Tibial nerve (tissue), 4 donors: ENCODE data around the gene ZNF552.

Experiments
- EP300 ChIP-seq, 2 donors: sonication (generic); formaldehyde crosslinking; IDR thresholded peaks; one replicate each; pipeline ENCODE4 v1.6.1; 2017; ENCODE audit warnings: antibody characterized with exemption in 2 of 2, mild to moderate bottlenecking in 1 of 2
- POLR2A ChIP-seq, 2 donors: fragments of 450-650 bp; IDR thresholded peaks; one replicate each; pipeline ENCODE4 v1.6.1; 2017; ENCODE audit warnings: antibody characterized with exemption in 2 of 2, mild to moderate bottlenecking in 2 of 2, moderate library complexity in 2 of 2
- TF ChIP-seq, protein P1 (sequence below), 5 experiments: fragments of 200-600 bp in 3 of 5; fragments of 450-650 bp in 2 of 5; sonication (generic) in 3 of 5; IDR thresholded peaks; one replicate each; pipeline ENCODE4 v1.5.1; 2016 to 2019; ENCODE audit warnings: antibody characterized with exemption in 5 of 5, mild to moderate bottlenecking in 3 of 5, moderate library complexity in 2 of 5

GRCh38 chr19:57779220-57779845 is 35.4 kb downstream of the ZNF552 start:
- TF ChIP-seq, protein P1, sequence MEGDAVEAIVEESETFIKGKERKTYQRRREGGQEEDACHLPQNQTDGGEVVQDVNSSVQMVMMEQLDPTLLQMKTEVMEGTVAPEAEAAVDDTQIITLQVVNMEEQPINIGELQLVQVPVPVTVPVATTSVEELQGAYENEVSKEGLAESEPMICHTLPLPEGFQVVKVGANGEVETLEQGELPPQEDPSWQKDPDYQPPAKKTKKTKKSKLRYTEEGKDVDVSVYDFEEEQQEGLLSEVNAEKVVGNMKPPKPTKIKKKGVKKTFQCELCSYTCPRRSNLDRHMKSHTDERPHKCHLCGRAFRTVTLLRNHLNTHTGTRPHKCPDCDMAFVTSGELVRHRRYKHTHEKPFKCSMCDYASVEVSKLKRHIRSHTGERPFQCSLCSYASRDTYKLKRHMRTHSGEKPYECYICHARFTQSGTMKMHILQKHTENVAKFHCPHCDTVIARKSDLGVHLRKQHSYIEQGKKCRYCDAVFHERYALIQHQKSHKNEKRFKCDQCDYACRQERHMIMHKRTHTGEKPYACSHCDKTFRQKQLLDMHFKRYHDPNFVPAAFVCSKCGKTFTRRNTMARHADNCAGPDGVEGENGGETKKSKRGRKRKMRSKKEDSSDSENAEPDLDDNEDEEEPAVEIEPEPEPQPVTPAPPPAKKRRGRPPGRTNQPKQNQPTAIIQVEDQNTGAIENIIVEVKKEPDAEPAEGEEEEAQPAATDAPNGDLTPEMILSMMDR (IDR thresholded peaks at IDR 0.05), result no peak
- TF ChIP-seq POLR2A (IDR thresholded peaks at IDR 0.05) (no peak), EP300 (IDR thresholded peaks at IDR 0.05) (no peak)
